Thoracic aorta (tissue), 2 donors: ENCODE data around the gene SOX8. TPM values are rescaled to one million over a fixed set of nuclear protein-coding genes. Genes with fewer than 3 reads are reported as not detected.

ENCODE experiments used
- ATAC-seq: fragments of 150-250 bp; one replicate; pipeline ENCODE4 v1.8.0; 2017; ENCODE audit warnings: low read depth; ENCODE audit not compliant: insufficient number of reproducible peaks, low FRiP score
- DNase-seq: peaks from one replicate; pipeline ENCODE4 v3.0.0-alpha.2; 2020; ENCODE audit warnings: low spot score
- H3K27ac ChIP-seq, 2 donors: fragments of 200-600 bp; sonication (generic); 1 replicate in 1 of 2; 2 replicates in 1 of 2; pipeline ENCODE4 v1.5.1; 2016; ENCODE audit warnings: mild to moderate bottlenecking in 2 of 2, moderate library complexity in 2 of 2
- H3K27me3 ChIP-seq: fragments of 200-600 bp; sonication (generic); replicated peaks from 2 replicates; pipeline ENCODE4 v1.6.0; 2016; ENCODE audit warnings: mild to moderate bottlenecking; ENCODE audit not compliant: insufficient read depth
- H3K36me3 ChIP-seq: fragments of 200-600 bp; sonication (generic); one replicate; pipeline ENCODE4 v1.5.1; 2016
- H3K4me1 ChIP-seq, 2 donors: fragments of 200-600 bp; sonication (generic); 1 replicate in 1 of 2; 2 replicates in 1 of 2; pipeline versions ENCODE4 v1.5.1 to v1.6.0; 2016; ENCODE audit warnings: low read depth in 2 of 2, mild to moderate bottlenecking in 1 of 2; ENCODE audit not compliant: control insufficient read depth in 1 of 2
- H3K4me3 ChIP-seq: fragments of 200-600 bp; sonication (generic); 2 replicates; pipeline ENCODE4 v1.5.1; 2016; ENCODE audit warnings: mild to moderate bottlenecking
- H3K9me3 ChIP-seq: fragments of 200-600 bp; sonication (generic); 2 replicates; pipeline ENCODE4 v1.5.1; 2016
- CTCF ChIP-seq: fragments of 200-600 bp; sonication (generic); IDR thresholded peaks from one replicate; pipeline ENCODE4 v1.5.1; 2019; ENCODE audit warnings: antibody characterized with exemption
- total RNA-seq, 2 donors: library from RNA; depleted of rRNA; stranded (reverse); fragments of >200 nt; gene quantifications; one replicate each; pipeline versions ENCODE4 v1.1.0 to v1.2.3, GENCODE V29; 2016

SOX8 gene
- total RNA-seq, result 10 to 100 TPM in 1 of 2 donors, 1 to 10 TPM in 1; 5.7 to 10.1 TPM

GRCh38 chr16:981695-982144, at the start of gene SOX8:
Gene SOX8 (plus strand): TSS chr16:981770. CDS start chr16:981923, 153 bp downstream.
- no peak for TF ChIP-seq CTCF
- DNase-seq, result no peak
- no peak for ATAC-seq
- Histone ChIP-seq H3K36me3 (no peaks in the 10 kb centered on the region), H3K27me3 (no peaks in the 10 kb centered on the region), H3K4me1 (peaks cover 17 to 51% of the 10 kb centered on the region in 2 donors), H3K27ac (no peak within 1 kb of the TSS), H3K9me3 (no peaks in the 10 kb centered on the region), H3K4me3 (peak within 1 kb of the TSS; percentile 73)

- no peak for ATAC-seq
- Histone ChIP-seq H3K4me1 (no peaks in the 10 kb centered on the region), H3K4me3 (no peak overlapping the region), H3K9me3 (no peaks in the 10 kb centered on the region), H3K36me3 (peaks cover 12% of the 10 kb centered on the region), H3K27ac (no peak overlapping the region), H3K27me3 (no peaks in the 10 kb centered on the region)
- no peak for TF ChIP-seq CTCF
- no peak for DNase-seq
These were observed 48.7 kb upstream of the SOX8 start for GRCh38 chr16:932831-933330.

GRCh38 chr16:933581-933980, 48.0 kb upstream of the SOX8 start:
- H3K4me1 ChIP-seq, result no peaks in the 10 kb centered on the region
- no peaks in the 10 kb centered on the region for H3K27me3 ChIP-seq
- H3K9me3 ChIP-seq, result no peaks in the 10 kb centered on the region
- no peak for TF ChIP-seq CTCF
- no peak overlapping the region for H3K27ac ChIP-seq
- H3K4me3 ChIP-seq, result no peak overlapping the region
- no peak for DNase-seq
- H3K36me3 ChIP-seq, result peaks cover 12% of the 10 kb centered on the region
- no peak for ATAC-seq

DNA sequence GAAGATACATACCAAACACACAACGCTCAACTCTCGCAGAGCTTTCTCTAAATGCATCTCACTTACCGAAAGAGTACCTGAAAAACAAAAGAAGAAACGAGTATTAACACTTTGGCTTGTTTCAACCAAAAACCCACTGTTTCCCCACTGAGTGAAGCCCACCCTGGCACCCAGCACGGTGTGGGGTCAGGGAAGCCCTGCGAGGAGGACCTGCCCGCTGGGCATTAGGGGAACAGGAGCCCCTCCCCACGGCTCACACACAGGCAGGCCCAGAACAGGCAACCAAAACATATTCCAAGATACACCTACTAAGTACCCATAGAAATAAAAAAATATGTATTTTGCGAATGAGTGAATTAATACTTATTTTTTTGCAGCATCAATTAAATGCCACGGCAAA, 47.4 kb upstream of the SOX8 start:
- DNase-seq, result no peak
- TF ChIP-seq CTCF, result no peak
- H3K27ac ChIP-seq, result no peak overlapping the region
- H3K4me1 ChIP-seq, result no peaks in the 10 kb centered on the region
- H3K27me3 ChIP-seq, result no peaks in the 10 kb centered on the region
- no peaks in the 10 kb centered on the region for H3K9me3 ChIP-seq
- H3K36me3 ChIP-seq, result peaks cover 12% of the 10 kb centered on the region
- no peak overlapping the region for H3K4me3 ChIP-seq
- ATAC-seq, result no peak

GRCh38 chr16:935684-936083, 45.9 kb upstream of the SOX8 start:
- Histone ChIP-seq H3K27ac (no peak overlapping the region), H3K4me3 (no peak overlapping the region), H3K4me1 (no peaks in the 10 kb centered on the region), H3K27me3 (no peaks in the 10 kb centered on the region), H3K36me3 (peaks cover 15% of the 10 kb centered on the region), H3K9me3 (no peaks in the 10 kb centered on the region)
- no peak for ATAC-seq
- no peak for DNase-seq
- no peak for TF ChIP-seq CTCF
